HTR-8/SVneo (cell line): ENCODE data around the gene NRL.
A peak's percentile ranks its signal among the peaks of the same experiment; 100 is the strongest.

ENCODE experiments used
- DNase-seq: peaks from one replicate; pipeline ENCODE4 v3.0.0; 2011; ENCODE audit warnings: low spot score, mixed read lengths; ENCODE audit not compliant: insufficient read length
- FAIRE-seq: peaks from 2 replicates; lab custom pipeline; 2011; peaks lifted over from hg19 to GRCh38; lab: Jason Lieb, UNC

The NRL gene

DNA sequence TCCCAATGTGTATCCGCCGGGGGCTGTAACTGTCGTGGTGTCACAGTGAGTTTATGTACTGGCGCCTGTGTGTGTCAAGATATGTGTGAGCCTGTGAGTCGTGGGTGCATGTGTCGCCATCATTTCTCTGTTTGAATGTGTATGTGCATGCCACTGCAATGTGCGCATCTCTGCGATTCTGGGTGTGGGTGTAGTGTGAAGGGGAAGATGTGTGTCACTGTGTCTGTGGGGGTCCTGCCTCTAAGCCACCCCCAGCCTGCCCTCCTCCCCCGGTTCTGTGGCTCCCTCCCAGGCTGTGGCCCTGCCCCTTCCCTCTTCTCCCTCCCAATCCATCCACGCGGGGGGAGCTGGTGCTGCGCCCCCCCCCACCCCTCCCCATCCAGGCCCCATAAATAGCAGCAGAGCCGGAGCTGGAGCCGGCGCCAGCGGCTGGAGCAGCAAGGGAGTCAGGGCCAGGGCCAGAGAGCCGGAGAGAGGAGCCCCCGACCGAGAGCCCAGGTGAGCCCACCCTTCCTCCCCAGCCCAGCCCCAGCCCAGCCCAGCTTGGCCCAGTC is 43.5 kb downstream of the NRL start, which contains the start of gene CPNE6:
Gene CPNE6 (plus strand): TSS at position 419 of the 554 bp plus-strand sequence. CDS start 1,375 bp downstream, outside the sequence.
- DNase-seq = no peak
- no peak for FAIRE-seq

- DNase-seq (no peak), FAIRE-seq (no peak)
These were observed 44.2 kb downstream of the NRL start for GRCh38 chr14:24070285-24071143.

DNA sequence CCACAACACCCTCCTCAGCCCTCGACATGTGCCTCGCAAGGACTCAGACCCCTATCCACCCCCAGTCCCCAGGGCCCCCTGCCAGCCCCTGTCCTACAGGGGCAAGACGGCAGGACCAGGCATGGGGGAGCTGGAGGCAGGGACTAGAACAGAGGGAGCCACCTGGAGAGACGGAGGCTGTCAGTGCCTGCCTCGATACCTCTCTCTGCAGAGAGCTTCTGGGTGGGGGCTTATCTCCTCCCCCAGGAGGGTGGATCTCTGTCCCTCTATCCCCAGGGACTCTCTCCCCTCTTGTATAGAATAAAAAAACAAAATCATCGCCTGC is 45.4 kb downstream of the NRL start:
- DNase-seq (no peak), FAIRE-seq (no peak)

GRCh38 chr14:24068711-24069410 is 45.9 kb downstream of the NRL start:
- FAIRE-seq (no peak), DNase-seq (no peak)

DNA sequence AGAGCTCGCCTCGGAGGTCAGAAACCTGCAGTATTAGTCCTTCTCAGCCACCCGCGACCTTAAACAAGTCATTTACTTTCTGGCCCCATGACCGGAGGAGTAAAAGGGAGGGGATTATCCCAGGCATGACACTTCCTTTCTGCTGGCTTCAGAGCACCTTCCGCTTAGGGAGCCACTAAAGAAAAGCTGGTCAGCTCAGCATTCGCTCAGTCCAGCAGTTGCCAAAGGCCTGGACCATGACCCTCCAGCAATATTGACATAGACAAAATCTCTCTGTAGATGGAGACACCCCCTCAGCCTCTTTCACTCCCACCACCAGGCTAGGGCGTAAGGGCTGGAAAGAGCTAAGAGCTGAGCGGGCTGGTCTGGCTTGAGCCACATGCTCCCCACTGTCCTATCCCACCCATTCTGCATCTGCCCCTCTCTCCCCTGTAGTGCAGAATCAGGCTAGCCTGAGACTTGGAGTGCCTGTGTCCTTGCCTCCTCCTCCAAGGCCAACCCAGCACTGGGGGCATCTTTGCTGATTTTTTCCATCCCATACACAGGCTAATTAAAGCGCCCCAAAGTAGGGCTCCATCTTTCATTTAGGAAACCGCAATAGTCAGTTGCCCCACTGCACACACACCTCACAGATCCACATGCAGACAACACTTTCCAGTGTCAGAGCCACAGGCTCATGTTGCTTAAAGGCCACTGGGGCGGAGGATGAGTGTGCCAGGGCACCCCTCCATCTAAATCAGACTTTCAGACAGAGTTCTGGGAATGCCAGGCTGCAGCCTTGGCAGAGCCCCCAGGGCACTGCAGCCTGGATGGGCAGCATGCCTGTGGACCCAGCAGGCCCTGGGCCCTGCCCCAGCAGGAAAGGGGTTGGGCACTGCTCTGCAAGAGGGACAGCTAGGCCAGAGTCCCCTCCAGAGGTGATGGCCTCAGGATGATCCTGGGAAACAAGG is 47.3 kb downstream of the NRL start:
- no peak for DNase-seq
- FAIRE-seq = no peak

- FAIRE-seq (no peak), DNase-seq (no peak)
These were observed 48.1 kb downstream of the NRL start for GRCh38 chr14:24066496-24067132.

GRCh38 chr14:24065408-24065807 is 49.3 kb downstream of the NRL start:
- DNase-seq (no peak), FAIRE-seq (no peak)

- FAIRE-seq (no peak), DNase-seq (no peak)
These were observed 49.9 kb downstream of the NRL start for GRCh38 chr14:24064856-24065255.

GRCh38 chr14:24064091-24064795 is 50.5 kb downstream of the NRL start:
- no peak for FAIRE-seq
- no peak for DNase-seq

- FAIRE-seq (no peak), DNase-seq (no peak)
These were observed 51.4 kb downstream of the NRL start for GRCh38 chr14:24063263-24063836.

DNA sequence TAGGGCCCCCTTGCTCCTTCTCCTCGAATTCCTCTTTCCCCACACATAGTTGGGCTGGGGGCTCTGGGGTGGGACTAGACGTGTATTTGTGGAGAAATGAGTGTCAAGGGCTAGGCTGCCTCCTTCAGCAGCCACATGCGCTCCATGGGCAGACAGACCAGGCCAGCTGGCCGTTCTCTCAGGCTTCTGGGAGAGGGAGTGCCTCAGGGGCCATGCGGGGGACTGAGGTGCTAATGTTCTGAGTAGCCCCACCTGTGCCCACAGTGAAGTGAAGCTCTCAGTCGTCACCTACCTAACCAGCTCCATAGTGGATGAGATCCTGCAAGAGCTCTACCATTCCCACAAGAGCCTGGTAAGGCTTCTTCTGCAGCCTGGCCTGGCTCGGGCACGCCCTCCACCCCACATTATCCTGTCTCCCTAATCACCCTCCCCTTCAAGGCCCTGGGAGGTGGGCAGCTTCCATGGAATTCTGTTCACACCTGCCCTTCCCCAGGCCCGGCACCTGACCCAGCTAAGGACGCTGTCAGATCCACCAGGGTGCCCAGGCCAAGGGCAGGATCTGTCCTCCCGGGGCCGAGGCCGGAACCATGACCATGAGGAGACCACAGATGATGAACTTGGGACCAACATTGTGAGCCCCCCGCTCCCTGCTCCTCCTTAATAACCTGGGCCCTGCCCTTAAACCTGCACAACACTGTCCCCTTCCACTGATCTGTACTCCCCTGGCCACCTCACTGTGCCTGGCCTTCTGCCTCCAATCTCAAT is 52.4 kb downstream of the NRL start:
- FAIRE-seq (no peak), DNase-seq (no peak)

GRCh38 chr14:24060984-24061913 is 53.5 kb downstream of the NRL start:
- no peak for FAIRE-seq
- DNase-seq = no peak

DNA sequence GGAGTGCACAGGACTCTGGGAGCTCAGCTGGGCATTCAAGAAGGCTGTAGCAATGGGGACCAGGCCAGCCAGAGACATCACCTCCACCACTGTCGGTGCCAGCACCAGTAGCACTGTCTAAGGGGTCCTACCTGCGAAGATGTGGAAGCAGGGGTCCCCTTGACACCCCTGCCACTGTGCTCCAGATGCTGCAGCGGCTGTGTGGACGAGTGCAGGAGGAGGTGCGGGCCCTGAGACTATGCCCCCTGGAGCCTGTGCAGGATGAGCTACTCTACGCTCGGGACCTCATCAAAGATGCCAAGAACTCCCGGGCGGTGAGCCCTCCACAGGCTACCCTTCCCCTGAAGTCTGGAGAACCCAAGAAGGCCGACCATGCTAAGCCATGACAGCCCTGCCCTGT is 54.3 kb downstream of the NRL start:
- no peak for FAIRE-seq
- DNase-seq = no peak

DNA sequence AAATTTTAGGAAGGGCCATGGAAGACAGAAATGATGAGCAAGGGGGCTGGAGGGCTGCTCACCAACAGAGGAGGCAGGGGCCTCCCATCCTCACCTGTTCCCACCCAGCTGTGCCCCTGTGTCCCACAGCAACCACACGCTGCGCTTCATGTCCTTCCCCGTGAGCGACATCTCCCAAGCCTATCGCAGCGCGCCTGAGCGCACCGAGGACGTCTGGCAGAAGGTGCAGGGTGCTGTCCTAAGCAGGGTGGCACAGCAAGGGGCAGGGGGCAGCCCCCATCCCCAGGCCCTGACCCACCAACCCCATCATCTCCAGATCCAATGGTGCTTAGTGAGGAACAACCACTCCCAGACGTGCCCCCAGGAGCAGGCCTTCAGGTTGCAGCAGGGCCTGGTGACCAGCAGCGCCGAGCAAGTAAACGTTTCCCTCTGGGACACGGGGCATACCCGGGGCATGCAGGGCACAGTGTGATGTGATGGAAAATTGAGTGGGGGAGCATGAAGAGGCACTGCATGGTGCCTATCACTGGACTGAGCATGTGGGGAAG is 54.8 kb downstream of the NRL start:
- DNase-seq (no peak), FAIRE-seq (no peak)

- DNase-seq (no peak), FAIRE-seq (no peak)
These were observed 55.7 kb downstream of the NRL start for GRCh38 chr14:24058951-24059475.

- peak; percentile 67 for DNase-seq
- no peak for FAIRE-seq
These were observed 56.3 kb downstream of the NRL start for GRCh38 chr14:24058260-24058950.
